Measurements from ENCODE around the gene TMEM212. TPM values are rescaled to one million over a fixed set of nuclear protein-coding genes. Genes with fewer than 3 reads are reported as not detected.
"Not testable (repeated sequence)": the region's sequence is repeated elsewhere in the genome, so short reads cannot be mapped to it uniquely, and the experiment has no call there.

Gene TMEM212
- total RNA-seq, 1 donor from 2014 or later: not detected

- ATAC-seq; intact Hi-C loops (cut with DNase I): not testable (repeated sequence)
Observed at GRCh38 chr3:171906503-171906902, 63.4 kb downstream of the TMEM212 start.

DNA sequence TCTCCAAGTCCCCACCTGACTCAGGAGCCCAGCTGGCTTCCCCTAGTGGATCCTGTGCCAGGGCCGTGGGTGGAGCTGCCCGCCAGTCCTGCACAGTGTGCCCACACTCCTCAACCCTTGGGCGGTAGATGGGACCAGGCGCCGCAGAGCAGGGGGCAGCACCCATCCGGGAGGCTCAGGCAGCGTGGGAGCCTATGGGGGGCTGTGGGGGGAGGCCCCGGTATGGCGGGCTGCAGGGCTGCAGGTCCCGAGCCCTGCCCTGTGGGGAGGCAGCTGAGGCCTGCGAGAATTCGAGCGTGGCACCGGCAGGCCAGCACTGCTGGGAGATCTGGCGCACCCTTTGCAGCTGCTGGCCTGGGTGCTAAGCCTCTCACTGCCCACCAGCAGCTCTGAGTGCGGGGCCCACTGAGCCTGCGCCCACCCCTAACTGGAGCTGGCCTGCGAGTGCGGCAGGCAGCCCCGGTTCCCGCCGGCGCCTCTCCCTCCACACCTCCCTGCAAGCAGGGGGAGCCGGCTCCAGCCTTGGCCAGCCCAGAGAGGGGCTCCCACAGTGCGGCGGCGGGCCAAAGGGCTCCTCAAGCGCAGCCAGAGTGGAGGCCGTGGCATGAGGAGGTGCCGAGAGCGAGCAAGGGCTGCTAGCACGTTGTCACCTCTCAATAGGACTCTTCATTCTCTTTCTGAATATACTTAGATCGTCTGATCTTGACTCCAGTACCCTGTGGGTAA lies 64.0 kb downstream of the TMEM212 start:
- intact Hi-C loops (cut with DNase I): no loop called here
- ATAC-seq (no peak), DNase-seq (ENCODE audit: missing footprints) (no peak)

More at GRCh38 chr3:171906503-171906902, 63.4 kb downstream of the TMEM212 start:
- DNase-seq (ENCODE audit: missing footprints): not testable (repeated sequence)

DNA sequence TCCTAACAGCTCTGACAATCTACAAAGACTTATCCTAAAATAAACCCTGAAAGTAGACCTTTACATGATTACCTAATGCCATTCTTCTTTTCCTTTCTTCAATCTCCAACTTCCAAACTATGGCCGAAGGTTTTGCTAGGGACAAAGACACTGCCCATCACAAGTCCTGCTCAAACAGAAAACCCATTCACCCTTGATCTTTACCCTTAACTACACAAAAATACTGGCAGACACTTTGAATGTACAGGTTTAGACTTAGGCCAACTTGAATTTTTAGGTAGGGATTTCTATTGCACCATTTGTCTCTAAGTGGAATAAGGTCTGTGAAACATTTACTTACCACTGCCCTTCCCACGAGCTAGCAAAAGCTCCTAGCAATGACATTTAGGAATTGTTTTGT lies 64.6 kb downstream of the TMEM212 start:
- no peak for ATAC-seq
- intact Hi-C loops (cut with DNase I): no loop called here
- no peak for DNase-seq (ENCODE audit: missing footprints)

GRCh38 chr3:171908731-171909130 lies 65.6 kb downstream of the TMEM212 start:
- ATAC-seq (no peak), DNase-seq (ENCODE audit: missing footprints) (no peak)
- intact Hi-C loops (cut with DNase I): no loop called here

Other genes starting within 250 kb of the TMEM212 start
- 78.0 TPM for gene PLD1, start 32.9 kb upstream of the TMEM212 start, total RNA-seq
- gene FNDC3B, start 196.2 kb downstream of the TMEM212 start, total RNA-seq: 57.8 TPM

All from Right ventricle myocardium inferior (tissue), 1 donor.